Tibial nerve (tissue), 4 donors: ENCODE data around the gene EIF1AX. TPM values are rescaled to one million over a fixed set of nuclear protein-coding genes. Genes with fewer than 3 reads are reported as not detected.

ENCODE experiments used
- DNase-seq, 2 donors: peaks; one replicate each; pipeline ENCODE4 v3.0.0-alpha.2; 2019; ENCODE audit warnings: low spot score in 2 of 2
- H3K27ac ChIP-seq, 4 donors: fragments of 200-600 bp; sonication (generic) in 3 of 4; one replicate each; pipeline ENCODE4 v1.5.1; 2017 to 2019; ENCODE audit warnings: mild to moderate bottlenecking in 1 of 4
- H3K27me3 ChIP-seq, 2 donors: fragments of 200-600 bp; sonication (generic) in 1 of 2; one replicate each; pipeline versions ENCODE4 v1.5.1 to v1.6.0; 2017 to 2019
- H3K36me3 ChIP-seq, 3 donors: fragments of 200-600 bp; sonication (generic); one replicate each; pipeline ENCODE4 v1.5.1; 2018 to 2019
- H3K4me1 ChIP-seq, 4 donors: fragments of 200-600 bp; sonication (generic) in 3 of 4; one replicate each; pipeline ENCODE4 v1.5.1; 2017 to 2019
- H3K4me3 ChIP-seq, 4 donors: fragments of 200-600 bp; sonication (generic) in 3 of 4; one replicate each; pipeline ENCODE4 v1.5.1; 2017 to 2019; ENCODE audit warnings: mild to moderate bottlenecking in 1 of 4, moderate library complexity in 1 of 4
- H3K9me3 ChIP-seq, 4 donors: fragments of 200-600 bp; sonication (generic) in 3 of 4; one replicate each; pipeline ENCODE4 v1.5.1; 2017 to 2019
- CTCF ChIP-seq, 5 experiments: fragments of 200-600 bp in 3 of 5; fragments of 450-650 bp in 2 of 5; sonication (generic) in 3 of 5; IDR thresholded peaks; one replicate each; pipeline ENCODE4 v1.5.1; 2016 to 2019; ENCODE audit warnings: antibody characterized with exemption in 5 of 5, mild to moderate bottlenecking in 3 of 5, moderate library complexity in 2 of 5
- EP300 ChIP-seq, 2 donors: sonication (generic); formaldehyde crosslinking; IDR thresholded peaks; one replicate each; pipeline ENCODE4 v1.6.1; 2017; ENCODE audit warnings: antibody characterized with exemption in 2 of 2, mild to moderate bottlenecking in 1 of 2
- POLR2A ChIP-seq, 2 donors: fragments of 450-650 bp; IDR thresholded peaks; one replicate each; pipeline ENCODE4 v1.6.1; 2017; ENCODE audit warnings: antibody characterized with exemption in 2 of 2, mild to moderate bottlenecking in 2 of 2, moderate library complexity in 2 of 2
- WGBS, 2 donors: methylation state at CpG; one replicate each; pipeline ENCODE4 v1.1.5; 2018; 5-methylcytosine and 5-hydroxymethylcytosine counted together
- total RNA-seq, 4 donors: library from RNA; depleted of rRNA; stranded (reverse); fragments of >200 nt; gene quantifications; one replicate each; pipeline ENCODE4 v1.1.0, GENCODE V29; 2016

EIF1AX gene
- total RNA-seq, 4 donors from 2014 or later, result 26.3 to 74.1 (median 53.8) TPM

- 63 to 64% methylated on average over 6 of the region's 6 CpGs for WGBS, 2 donors
- Histone ChIP-seq H3K9me3 (no peaks in the 10 kb centered on the region), H3K36me3 (no peaks in the 10 kb centered on the region), H3K4me1 (peaks cover 0 to 15% (median 6%) of the 10 kb centered on the region in 4 donors), H3K27ac (peak overlapping the region in 2 of 4 donors; percentile 89 to 92), H3K27me3 (no peaks in the 10 kb centered on the region), H3K4me3 (no peak overlapping the region)
- no peak for DNase-seq
- TF ChIP-seq CTCF (IDR thresholded peaks at IDR 0.05), result no peak
- no peak for TF ChIP-seq EP300 (IDR thresholded peaks at IDR 0.05)
- TF ChIP-seq POLR2A (IDR thresholded peaks at IDR 0.05), result no peak
These were observed 1.5 kb upstream of the EIF1AX start for GRCh38 chrX:20143111-20143510.

GRCh38 chrX:20140420-20140819, 1.2 kb downstream of the EIF1AX start:
- peak overlapping the region in 2 of 4 donors; percentile 81 to 92 for H3K27ac ChIP-seq
- H3K4me1 ChIP-seq, result peaks cover 0 to 15% (median 6%) of the 10 kb centered on the region in 4 donors
- peak overlapping the region; percentile 65 to 81 (median 72) for H3K4me3 ChIP-seq
- H3K36me3 ChIP-seq, result peaks cover 0 to 8% (median 0%) of the 10 kb centered on the region in 3 donors
- no peak for DNase-seq
- H3K9me3 ChIP-seq, result no peaks in the 10 kb centered on the region
- no peaks in the 10 kb centered on the region for H3K27me3 ChIP-seq
- TF ChIP-seq EP300 (IDR thresholded peaks at IDR 0.05) (no peak), CTCF (IDR thresholded peaks at IDR 0.05) (no peak), POLR2A (IDR thresholded peaks at IDR 0.05) (no peak)
- WGBS, 2 donors, result 3 to 17% methylated on average over 3 of the region's 3 CpGs

GRCh38 chrX:20139966-20140365, 1.7 kb downstream of the EIF1AX start:
- peaks cover 0 to 8% (median 0%) of the 10 kb centered on the region in 3 donors for H3K36me3 ChIP-seq
- H3K27ac ChIP-seq, result peak overlapping the region in 1 of 4 donors; percentile 92
- no peak for DNase-seq
- H3K4me1 ChIP-seq, result peaks cover 0 to 15% (median 6%) of the 10 kb centered on the region in 4 donors
- H3K27me3 ChIP-seq, result no peaks in the 10 kb centered on the region
- TF ChIP-seq EP300 (IDR thresholded peaks at IDR 0.05) (no peak), POLR2A (IDR thresholded peaks at IDR 0.05) (no peak), CTCF (IDR thresholded peaks at IDR 0.05) (no peak)
- H3K9me3 ChIP-seq, result no peaks in the 10 kb centered on the region
- peak overlapping the region in 2 of 4 donors; percentile 8 to 81 for H3K4me3 ChIP-seq
- 26 to 59% methylated on average over 2 of the region's 2 CpGs for whole genome bisulfite sequencing, 2 donors

- 73 to 75% methylated on average over 5 of the region's 5 CpGs for WGBS, 2 donors
- TF ChIP-seq EP300 (IDR thresholded peaks at IDR 0.05) (no peak), CTCF (IDR thresholded peaks at IDR 0.05) (no peak), POLR2A (IDR thresholded peaks at IDR 0.05) (no peak)
These were observed 5.7 kb downstream of the EIF1AX start for GRCh38 chrX:20135944-20136343.

GRCh38 chrX:20132666-20133065, 9.0 kb downstream of the EIF1AX start:
- DNase-seq, result no peak
- Histone ChIP-seq H3K27me3 (no peaks in the 10 kb centered on the region), H3K4me1 (no peaks in the 10 kb centered on the region), H3K36me3 (peaks cover 0 to 25% (median 0%) of the 10 kb centered on the region in 3 donors), H3K4me3 (no peak overlapping the region), H3K27ac (no peak overlapping the region), H3K9me3 (no peaks in the 10 kb centered on the region)
- no peak for TF ChIP-seq EP300 (IDR thresholded peaks at IDR 0.05)
- TF ChIP-seq CTCF (IDR thresholded peaks at IDR 0.05), result no peak
- TF ChIP-seq POLR2A (IDR thresholded peaks at IDR 0.05), result no peak
- WGBS, 2 donors, result 87 to 90% methylated on average over 1 of the region's 1 CpG

More at GRCh38 chrX:20135944-20136343, 5.7 kb downstream of the EIF1AX start:
- H3K4me1 ChIP-seq, result peaks cover 0 to 15% (median 6%) of the 10 kb centered on the region in 4 donors
- H3K27ac ChIP-seq, result no peak overlapping the region
- DNase-seq, result no peak
- no peaks in the 10 kb centered on the region for H3K9me3 ChIP-seq
- no peaks in the 10 kb centered on the region for H3K27me3 ChIP-seq
- H3K4me3 ChIP-seq, result no peak overlapping the region
- peaks cover 0 to 25% (median 0%) of the 10 kb centered on the region in 3 donors for H3K36me3 ChIP-seq
